Bronchial epithelial cell (primary cell): ENCODE measurements around the gene SLC35D2. TPM values are rescaled to one million over a fixed set of nuclear protein-coding genes. Genes with fewer than 3 reads are reported as not detected.
"Not testable (repeated sequence)": the region's sequence is repeated elsewhere in the genome, so short reads cannot be mapped to it uniquely, and the experiment has no call there.

ENCODE experiments used
- DNase-seq: peaks from one replicate; pipeline ENCODE4 v3.0.0-alpha.2; 2010; ENCODE audit warnings: low read depth
- FAIRE-seq: peaks from 2 replicates; lab custom pipeline; 2011; peaks lifted over from hg19 to GRCh38; lab: Jason Lieb, UNC
- H3K27me3 ChIP-seq: 2 replicates; pipeline ENCODE4 v1.5.1; 2011; ENCODE audit warnings: low read length; ENCODE audit not compliant: control insufficient read depth, insufficient read depth
- H3K36me3 ChIP-seq: 2 replicates; pipeline ENCODE4 v1.5.1; 2011; ENCODE audit warnings: low read length; ENCODE audit not compliant: control insufficient read depth, insufficient read depth
- H3K4me3 ChIP-seq: 2 replicates; pipeline ENCODE4 v1.5.1; 2011; ENCODE audit warnings: mild to moderate bottlenecking, low read depth, low read length, control low read depth
- CTCF ChIP-seq: IDR thresholded peaks from 2 replicates; pipeline ENCODE4 v1.5.1; 2011; ENCODE audit warnings: mild to moderate bottlenecking, moderate library complexity, low read length, control low read depth, inconsistent platforms; ENCODE audit not compliant: insufficient read depth, severe bottlenecking
- total RNA-seq: library from RNA; depleted of rRNA; stranded (reverse); fragments of >200 nt; gene quantifications from 2 replicates; pipeline ENCODE4 v1.2.1, GENCODE V29; 2014

The SLC35D2 gene
- total RNA-seq, 1 donor from 2014 or later, result 30.3 TPM

- FAIRE-seq (no peak), DNase-seq (no peak)
- no peak overlapping the region for H3K4me3 ChIP-seq
- H3K27me3 ChIP-seq, result no peaks in the 10 kb centered on the region
- no peaks in the 10 kb centered on the region for H3K36me3 ChIP-seq
- TF ChIP-seq CTCF, result no peak
These were observed 62.7 kb downstream of the SLC35D2 start for GRCh38 chr9:96320749-96321280.

- no peak for FAIRE-seq
- no peaks in the 10 kb centered on the region for H3K27me3 ChIP-seq
- H3K4me3 ChIP-seq, result no peak overlapping the region
- no peaks in the 10 kb centered on the region for H3K36me3 ChIP-seq
- DNase-seq, result no peak
- TF ChIP-seq CTCF, result no peak
These were observed 64.5 kb downstream of the SLC35D2 start for GRCh38 chr9:96318921-96319565.

- TF ChIP-seq CTCF, result peak; percentile 66
- DNase-seq (peak; percentile 52), FAIRE-seq (no peak)
- Histone ChIP-seq H3K36me3 (no peaks in the 10 kb centered on the region), H3K4me3 (no peak overlapping the region), H3K27me3 (no peaks in the 10 kb centered on the region)
These were observed 66.1 kb downstream of the SLC35D2 start for GRCh38 chr9:96317335-96317980.

GRCh38 chr9:96309850-96310249 is 73.7 kb downstream of the SLC35D2 start:
- TF ChIP-seq CTCF, result no peak
- Histone ChIP-seq H3K36me3 (no peaks in the 10 kb centered on the region), H3K27me3 (no peaks in the 10 kb centered on the region), H3K4me3 (no peak overlapping the region)
- DNase-seq (no peak), FAIRE-seq (no peak)

GRCh38 chr9:96306958-96307357 is 76.6 kb downstream of the SLC35D2 start:
- H3K27me3 ChIP-seq, H3K4me3 ChIP-seq, H3K36me3 ChIP-seq, DNase-seq, FAIRE-seq: not testable (repeated sequence)

- no peaks in the 10 kb centered on the region for H3K36me3 ChIP-seq
- FAIRE-seq, result no peak
- TF ChIP-seq CTCF, result no peak
- H3K4me3 ChIP-seq, result no peak overlapping the region
- no peaks in the 10 kb centered on the region for H3K27me3 ChIP-seq
- DNase-seq, result no peak
These were observed 78.3 kb downstream of the SLC35D2 start for GRCh38 chr9:96305171-96305570.
